Sigmoid colon (tissue), 4 donors: Measurements from ENCODE around the gene NTN1.

Source experiments
- CTCF ChIP-seq, 4 experiments: fragments of 450-650 bp in 3 of 4; fragments of 200-600 bp in 1 of 4; IDR thresholded peaks; one replicate each; pipeline ENCODE4 v1.5.1; 2016 to 2019; ENCODE audit warnings: antibody characterized with exemption in 4 of 4, mild to moderate bottlenecking in 3 of 4, moderate library complexity in 2 of 4
- POLR2AphosphoS5 ChIP-seq, 4 donors: sonication (generic); formaldehyde crosslinking; IDR thresholded peaks; one replicate each; pipeline ENCODE4 v1.6.1; 2017; ENCODE audit warnings: antibody characterized with exemption in 4 of 4

- TF ChIP-seq CTCF (IDR thresholded peaks at IDR 0.05) = no peak
- no peak for TF ChIP-seq POLR2AphosphoS5 (IDR thresholded peaks at IDR 0.05)
These were observed 41.1 kb downstream of the NTN1 start for GRCh38 chr17:9062399-9062902.
